Measurements from ENCODE around the gene DPP6.
A peak's percentile ranks its signal among the peaks of the same experiment; 100 is the strongest.
"Not testable (repeated sequence)": the region's sequence is repeated elsewhere in the genome, so short reads cannot be mapped to it uniquely, and the experiment has no call there.

Gene DPP6

GRCh38 chr7:154910977-154911376 lies 858.8 kb downstream of the DPP6 start:
- DNase-seq (ENCODE audit: low spot score): no peak

GRCh38 chr7:154911411-154911810 lies 859.2 kb downstream of the DPP6 start:
- no peak for DNase-seq (ENCODE audit: low spot score)

GRCh38 chr7:154911862-154912455 lies 859.8 kb downstream of the DPP6 start:
- no peak for DNase-seq (ENCODE audit: low spot score)

GRCh38 chr7:154912871-154913637 lies 860.9 kb downstream of the DPP6 start:
- no peak for DNase-seq (ENCODE audit: low spot score)

GRCh38 chr7:154913638-154914307 lies 861.6 kb downstream of the DPP6 start:
- DNase-seq (ENCODE audit: low spot score): peak; percentile 71

GRCh38 chr7:154914308-154914995 lies 862.3 kb downstream of the DPP6 start:
- no peak for DNase-seq (ENCODE audit: low spot score)

- no peak for DNase-seq (ENCODE audit: low spot score)
Observed at GRCh38 chr7:154914996-154915380, 862.8 kb downstream of the DPP6 start.

GRCh38 chr7:154915600-154915999 lies 863.4 kb downstream of the DPP6 start:
- DNase-seq (ENCODE audit: low spot score): no peak

- no peak for DNase-seq (ENCODE audit: low spot score)
Observed at GRCh38 chr7:154916381-154916780, 864.2 kb downstream of the DPP6 start.

GRCh38 chr7:154916856-154917807 lies 864.9 kb downstream of the DPP6 start:
- no peak for DNase-seq (ENCODE audit: low spot score)

GRCh38 chr7:154917808-154918160 lies 865.6 kb downstream of the DPP6 start:
- no peak for DNase-seq (ENCODE audit: low spot score)

- no peak for DNase-seq (ENCODE audit: low spot score)
Observed at GRCh38 chr7:154918266-154918665, 866.1 kb downstream of the DPP6 start.

- DNase-seq (ENCODE audit: low spot score): no peak
Observed at GRCh38 chr7:154918741-154919140, 866.5 kb downstream of the DPP6 start.

- no peak for DNase-seq (ENCODE audit: low spot score)
Observed at GRCh38 chr7:154919344-154920225, 867.4 kb downstream of the DPP6 start.

GRCh38 chr7:154922472-154922871 lies 870.3 kb downstream of the DPP6 start:
- not testable (repeated sequence) for DNase-seq (ENCODE audit: low spot score)

GRCh38 chr7:154927624-154928125 lies 875.5 kb downstream of the DPP6 start:
- DNase-seq (ENCODE audit: low spot score): peak; percentile 88

GRCh38 chr7:154928136-154929005 lies 876.2 kb downstream of the DPP6 start:
- peak; percentile 96 for DNase-seq (ENCODE audit: low spot score)

- no peak for DNase-seq (ENCODE audit: low spot score)
Observed at GRCh38 chr7:154929006-154929726, 877.0 kb downstream of the DPP6 start.

- DNase-seq (ENCODE audit: low spot score): no peak
Observed at GRCh38 chr7:154931906-154932305, 879.7 kb downstream of the DPP6 start.

All from hematopoietic multipotent progenitor cell treated with erythropoietin and hydrocortisone succinate and interleukin-3 and kit ligand, for 15 days (in vitro differentiated cells).